ENCODE measurements around the gene SLAIN1.
"Not testable (repeated sequence)": the region's sequence is repeated elsewhere in the genome, so short reads cannot be mapped to it uniquely, and the experiment has no call there.

Gene SLAIN1

GRCh38 chr13:77697217-77698103 lies at the start of gene SLAIN1:
SLAIN1 (plus strand) TSS chr13:77697687; CDS start chr13:77697914, 227 bp downstream.
- peak; percentile 61 for DNase-seq

GRCh38 chr13:77650409-77650808 lies 47.1 kb upstream of the SLAIN1 start:
- no peak for DNase-seq

GRCh38 chr13:77653301-77653700 lies 44.2 kb upstream of the SLAIN1 start:
- DNase-seq = no peak

GRCh38 chr13:77660016-77660415 lies 37.5 kb upstream of the SLAIN1 start:
- DNase-seq = not testable (repeated sequence)

DNA sequence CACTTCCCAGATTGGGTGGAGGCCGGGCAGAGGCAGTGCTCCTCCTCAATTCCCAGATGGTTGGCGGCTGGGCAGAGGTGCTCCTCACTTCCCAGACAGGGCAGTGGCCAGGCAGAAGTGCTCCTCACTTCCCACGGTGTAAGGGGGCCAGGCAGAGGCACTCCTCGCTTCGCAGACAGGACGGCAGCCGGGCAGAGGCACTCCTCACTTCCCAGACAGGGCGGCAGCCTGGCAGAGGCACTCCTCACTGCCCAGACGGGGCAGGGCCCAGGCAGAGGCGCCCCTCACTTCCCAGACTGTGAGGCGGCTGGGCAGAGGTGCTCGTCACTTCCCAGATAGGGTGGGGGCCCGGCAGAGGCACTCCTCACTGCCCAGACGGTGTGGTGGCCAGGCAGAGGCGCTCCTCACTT lies 36.6 kb upstream of the SLAIN1 start:
- no peak for DNase-seq

GRCh38 chr13:77662301-77662700 lies 35.2 kb upstream of the SLAIN1 start:
- not testable (repeated sequence) for DNase-seq

- DNase-seq = not testable (repeated sequence)
These were observed 34.7 kb upstream of the SLAIN1 start for GRCh38 chr13:77662831-77663230.

DNA sequence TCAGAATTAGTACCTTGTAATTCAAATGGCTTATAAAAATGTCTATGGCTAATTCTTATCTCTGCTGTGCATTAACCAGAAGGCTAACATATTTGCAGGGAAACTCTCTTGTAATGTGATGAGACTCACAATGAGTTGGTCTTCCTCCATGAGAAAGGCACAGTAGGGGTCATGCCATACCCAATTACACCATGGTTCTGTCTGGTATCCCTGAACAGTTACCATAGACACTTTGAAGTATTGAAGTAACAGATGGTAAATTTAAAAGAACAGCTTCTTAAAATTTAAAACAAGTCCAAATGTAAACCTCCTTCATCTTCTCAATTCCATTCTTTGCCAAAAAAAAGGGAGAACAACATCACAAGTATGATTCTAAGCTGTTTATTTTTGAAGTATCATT lies 22.6 kb upstream of the SLAIN1 start:
- DNase-seq = no peak

GRCh38 chr13:77678691-77679235 lies 18.7 kb upstream of the SLAIN1 start:
- no peak for DNase-seq

DNA sequence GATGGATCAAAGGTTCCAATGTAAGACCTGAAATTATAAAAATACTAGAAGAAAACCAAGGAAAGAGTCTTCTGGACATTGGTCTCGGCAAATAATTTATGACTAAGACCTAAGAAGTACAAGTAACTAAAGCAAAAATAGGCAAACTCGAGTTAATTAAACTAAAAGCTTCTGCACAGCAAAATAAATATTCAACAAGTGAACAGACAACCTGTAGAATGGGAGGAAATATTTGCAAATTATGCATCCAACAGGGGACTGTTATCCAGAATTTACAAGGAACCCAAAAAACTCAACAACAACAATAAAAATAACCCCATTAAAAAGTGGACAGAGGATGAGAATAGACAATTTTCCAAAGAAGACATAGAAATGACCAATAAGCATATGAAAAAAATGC lies 9.7 kb upstream of the SLAIN1 start:
- DNase-seq = no peak

- no peak for DNase-seq
These were observed 5.6 kb upstream of the SLAIN1 start for GRCh38 chr13:77691871-77692270.

- no peak for DNase-seq
These were observed 4.6 kb upstream of the SLAIN1 start for GRCh38 chr13:77692746-77693448.

DNA sequence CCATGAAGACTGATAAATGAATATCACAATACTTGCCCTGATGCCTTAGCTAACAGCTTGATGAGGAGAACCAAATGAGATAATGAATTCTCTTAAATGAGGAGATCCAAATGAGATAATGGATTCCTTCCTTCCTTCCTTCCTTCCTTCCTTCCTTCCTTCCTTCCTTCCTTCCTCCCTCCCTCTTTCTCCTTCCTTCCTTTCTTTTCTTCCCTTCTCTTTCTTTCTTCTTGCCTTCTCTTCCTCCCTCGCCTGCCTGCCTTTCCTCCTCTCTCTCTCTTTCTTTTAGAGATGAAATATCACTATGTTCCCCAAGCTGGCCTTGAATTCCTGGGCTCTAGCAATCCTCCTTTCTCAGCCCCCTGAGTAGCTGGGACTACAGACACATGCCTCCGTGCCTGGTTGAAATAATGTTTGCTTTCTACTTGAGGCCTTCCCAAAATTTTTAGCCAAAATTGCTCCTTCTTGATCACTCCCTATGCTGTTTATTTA lies 4.0 kb upstream of the SLAIN1 start:
- DNase-seq = no peak

DNA sequence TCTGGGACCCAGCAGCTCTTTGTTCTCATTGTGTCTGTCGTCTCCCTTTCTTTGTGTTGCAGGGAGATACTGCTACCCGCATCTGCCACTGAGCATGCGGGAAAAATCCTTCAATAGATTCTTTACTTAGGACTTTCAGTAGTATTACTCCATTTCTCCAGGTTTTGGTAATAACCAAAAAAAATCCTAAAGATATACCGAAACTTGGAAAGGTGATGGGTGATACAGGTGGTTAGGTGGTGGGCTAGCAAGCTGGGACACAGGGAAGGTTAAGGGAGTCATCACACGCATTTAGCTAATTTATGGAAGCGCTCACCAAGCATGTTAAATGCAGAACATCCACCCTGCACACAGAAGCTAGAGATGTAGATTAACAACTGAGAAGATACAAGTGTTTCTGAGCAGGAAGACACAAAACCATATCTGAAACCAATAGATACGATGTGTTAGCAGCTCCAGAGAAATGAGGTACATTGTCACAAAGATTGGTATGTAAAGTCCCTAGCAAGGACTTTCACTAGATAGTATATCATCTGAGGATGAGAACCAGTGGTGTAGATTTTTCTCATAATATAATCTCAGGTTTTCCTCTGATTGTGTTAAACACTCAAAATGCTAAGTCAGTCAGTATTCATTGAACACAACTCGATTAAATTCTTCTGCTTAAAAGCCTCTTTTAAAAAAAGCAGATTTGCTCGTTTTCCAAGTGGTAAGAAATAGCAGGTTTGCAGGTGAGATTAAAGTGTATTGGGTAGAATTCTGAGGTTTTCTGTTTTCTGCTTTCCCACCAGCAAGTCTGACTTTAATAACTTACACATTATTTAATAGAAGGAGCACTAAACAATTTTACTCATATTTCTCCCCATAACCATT lies 1.2 kb upstream of the SLAIN1 start:
- peak; percentile 45 for DNase-seq

DNA sequence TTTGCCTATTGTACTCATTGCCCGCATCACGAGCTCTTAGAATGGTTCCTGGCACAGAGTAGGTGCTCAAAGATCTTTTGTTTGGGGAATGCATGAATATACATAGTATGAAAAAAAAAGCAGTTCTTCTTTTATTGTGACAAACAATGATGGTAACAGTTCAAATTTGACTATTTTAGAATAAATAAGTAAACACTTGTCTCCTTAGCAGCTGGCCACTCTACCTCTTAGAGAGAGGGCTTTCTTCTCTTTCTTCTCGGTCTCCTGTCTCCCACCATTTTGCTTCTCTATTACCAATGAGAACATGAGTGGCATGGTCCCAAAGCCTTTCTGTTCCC lies 639 bp upstream of the SLAIN1 start:
- DNase-seq = peak; percentile 46

- DNase-seq = no peak
These were observed 943 bp downstream of the SLAIN1 start for GRCh38 chr13:77698201-77699058.

GRCh38 chr13:77699059-77699680 lies 1.7 kb downstream of the SLAIN1 start:
- DNase-seq = no peak

DNA sequence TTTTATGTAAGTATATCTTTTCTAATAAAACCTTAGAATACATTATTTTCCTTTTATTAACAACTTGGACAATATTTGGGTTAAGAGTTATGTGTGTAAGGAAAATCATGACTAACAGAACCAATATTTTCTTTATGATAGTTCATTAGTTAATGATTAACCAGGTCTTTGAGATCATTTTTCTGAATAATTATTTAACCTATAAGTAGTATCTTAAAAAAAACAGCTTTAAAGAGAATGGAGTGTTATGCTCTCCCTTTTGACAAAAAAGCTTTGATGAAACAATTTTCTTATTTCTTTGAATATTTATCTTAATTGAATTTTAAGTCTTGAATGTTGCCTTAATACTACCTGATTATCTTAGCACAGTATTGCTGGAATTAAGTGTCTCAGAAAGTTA lies 3.8 kb downstream of the SLAIN1 start:
- DNase-seq = no peak

GRCh38 chr13:77702366-77702765 lies 4.9 kb downstream of the SLAIN1 start:
- no peak for DNase-seq

DNA sequence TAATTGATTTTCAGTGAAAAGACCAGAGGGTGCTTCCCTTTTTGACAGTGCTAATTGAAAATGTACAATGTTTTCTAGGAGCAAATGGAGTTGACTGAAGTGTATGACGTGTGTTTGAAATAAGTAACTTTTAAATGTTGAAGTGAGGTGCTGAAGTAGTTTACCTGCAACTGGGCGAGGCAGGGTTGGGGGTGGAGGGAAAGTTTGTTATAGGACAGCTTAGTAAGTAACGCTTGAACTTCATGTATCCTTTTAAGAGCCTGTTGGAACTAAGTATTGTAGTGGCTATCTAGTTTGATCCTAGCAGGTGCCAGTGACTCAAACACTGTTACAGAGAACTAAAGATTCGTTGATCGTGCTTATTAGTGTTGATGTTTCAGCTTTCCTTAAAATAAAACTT lies 5.9 kb downstream of the SLAIN1 start:
- no peak for DNase-seq

DNA sequence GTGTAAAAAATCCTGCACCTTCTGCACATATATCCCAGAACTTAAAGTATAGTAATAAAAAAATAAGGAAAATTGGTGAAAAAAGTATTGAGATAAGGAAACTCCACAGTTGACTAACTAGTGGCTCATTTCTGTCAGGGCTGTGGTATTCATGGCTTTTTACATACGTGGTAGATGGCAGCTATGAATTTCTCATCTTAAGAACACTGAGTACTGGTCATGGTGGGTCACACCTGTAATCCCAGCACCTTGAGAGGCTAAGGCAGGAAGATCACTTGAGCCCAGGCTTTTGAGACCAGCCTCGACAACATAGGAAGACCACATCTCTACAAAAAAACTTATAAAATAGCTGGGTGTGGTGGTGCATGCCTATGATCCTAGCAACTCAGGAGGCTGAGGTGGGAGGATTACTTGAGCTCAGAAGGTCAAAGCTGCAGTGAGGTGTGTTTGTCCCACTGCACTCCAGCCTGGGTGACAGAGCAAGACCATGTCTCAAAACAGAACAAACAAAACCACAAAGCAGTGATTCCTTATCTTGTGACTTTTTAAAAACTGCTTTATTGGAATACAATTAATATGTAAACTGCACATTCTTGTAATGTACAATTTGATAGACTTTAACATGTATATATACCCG lies 16.8 kb downstream of the SLAIN1 start:
- no peak for DNase-seq

Measured in SHP77 treated with DMSO at 0.1 percent for 48 hours (cell line).